AG20443 (cell line): ENCODE results near the gene SLC25A33.

ENCODE experiments used
- DNase-seq: peaks from one replicate; pipeline ENCODE4 v3.0.0; 2012; ENCODE audit warnings: low spot score, mixed read lengths

Gene SLC25A33

GRCh38 chr1:9589144-9589718 is 50.0 kb downstream of the SLC25A33 start:
- DNase-seq, result peak; percentile 51

DNA sequence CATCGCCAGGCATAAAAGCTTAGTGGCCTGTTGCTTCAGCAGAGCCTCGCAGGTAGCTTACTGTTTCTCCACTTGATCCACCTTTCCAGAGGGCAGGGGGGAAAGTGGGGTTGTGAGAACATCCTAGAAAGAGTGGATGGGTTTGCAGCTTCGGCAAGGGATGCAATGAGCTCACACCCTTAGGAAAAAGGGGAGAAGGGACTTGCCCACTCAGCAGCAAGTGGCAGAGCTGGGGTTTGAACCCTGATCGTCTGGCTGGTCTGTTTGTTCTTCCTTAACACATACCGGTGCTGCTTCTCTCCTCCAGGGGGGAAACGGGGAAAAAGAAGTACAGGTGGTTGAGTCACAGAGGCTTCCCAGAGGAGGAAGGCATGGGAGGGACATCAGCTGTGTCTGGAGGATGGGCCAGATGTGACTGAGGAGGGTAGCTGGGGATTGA is 50.5 kb downstream of the SLC25A33 start:
- no peak for DNase-seq

DNA sequence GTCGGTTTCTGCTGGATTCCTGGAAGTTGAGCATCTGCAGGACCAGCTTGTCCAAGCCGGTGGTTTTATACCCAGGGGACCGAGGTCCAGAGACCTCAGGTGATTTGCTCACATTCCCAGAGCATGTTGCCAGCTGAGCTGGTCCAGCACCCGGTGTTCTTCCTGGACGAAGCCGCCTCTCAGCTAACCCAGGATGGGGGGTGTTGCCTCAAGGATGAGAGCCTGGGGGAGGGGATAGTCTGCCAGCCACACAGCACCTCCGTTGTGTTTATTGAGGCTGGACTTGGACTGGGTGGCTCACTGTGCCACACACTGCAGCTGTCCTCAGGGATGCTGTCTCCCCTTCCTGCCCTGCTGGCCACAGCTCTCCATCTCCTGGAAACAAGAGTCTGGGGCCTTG is 50.9 kb downstream of the SLC25A33 start:
- DNase-seq, result no peak

GRCh38 chr1:9590945-9591668 is 51.8 kb downstream of the SLC25A33 start:
- no peak for DNase-seq

DNA sequence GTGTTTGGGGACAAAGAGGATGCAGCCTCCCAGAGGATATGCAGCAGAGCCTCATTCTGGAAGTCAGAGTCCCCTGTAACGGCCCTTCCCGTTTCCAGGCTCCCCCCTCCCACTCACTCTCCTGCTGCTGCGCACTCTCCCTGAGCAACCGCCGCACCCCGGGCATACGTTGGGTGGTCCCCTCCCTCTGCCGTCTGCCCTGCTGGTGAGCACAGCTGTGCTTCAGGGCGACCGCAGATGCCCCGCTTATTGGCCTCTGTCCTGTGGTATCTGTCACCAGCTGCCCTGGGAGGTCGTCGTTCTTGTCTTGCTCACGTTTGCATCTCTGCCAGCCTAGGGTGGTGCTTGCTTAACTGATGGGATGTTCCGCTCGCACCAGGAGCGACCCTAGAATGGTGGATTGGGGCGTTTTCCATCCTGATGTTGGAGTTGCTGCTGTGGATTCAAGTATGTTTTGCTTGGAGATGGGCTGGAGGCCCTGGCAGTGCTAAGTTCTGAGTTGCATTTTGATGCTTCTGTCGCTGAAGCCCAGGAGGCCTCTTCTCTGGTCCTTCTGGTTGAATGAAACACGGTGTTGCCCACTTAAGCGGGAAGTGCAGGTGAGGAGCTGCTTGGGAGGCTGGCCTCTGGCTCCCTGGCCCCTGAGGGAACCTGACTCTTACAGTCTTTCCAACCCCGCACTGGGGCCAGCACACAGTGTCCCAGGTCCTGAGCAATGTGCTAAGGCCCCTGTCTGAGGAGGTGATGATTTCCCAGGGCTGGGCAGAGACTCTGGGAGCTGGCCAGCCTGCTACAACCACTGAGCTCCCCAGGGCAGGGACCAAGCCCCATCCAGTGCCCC is 52.6 kb downstream of the SLC25A33 start:
- DNase-seq, result no peak

- no peak for DNase-seq
These were observed 53.3 kb downstream of the SLC25A33 start for GRCh38 chr1:9592510-9593075.

GRCh38 chr1:9593147-9593491 is 53.9 kb downstream of the SLC25A33 start:
- DNase-seq, result no peak

DNA sequence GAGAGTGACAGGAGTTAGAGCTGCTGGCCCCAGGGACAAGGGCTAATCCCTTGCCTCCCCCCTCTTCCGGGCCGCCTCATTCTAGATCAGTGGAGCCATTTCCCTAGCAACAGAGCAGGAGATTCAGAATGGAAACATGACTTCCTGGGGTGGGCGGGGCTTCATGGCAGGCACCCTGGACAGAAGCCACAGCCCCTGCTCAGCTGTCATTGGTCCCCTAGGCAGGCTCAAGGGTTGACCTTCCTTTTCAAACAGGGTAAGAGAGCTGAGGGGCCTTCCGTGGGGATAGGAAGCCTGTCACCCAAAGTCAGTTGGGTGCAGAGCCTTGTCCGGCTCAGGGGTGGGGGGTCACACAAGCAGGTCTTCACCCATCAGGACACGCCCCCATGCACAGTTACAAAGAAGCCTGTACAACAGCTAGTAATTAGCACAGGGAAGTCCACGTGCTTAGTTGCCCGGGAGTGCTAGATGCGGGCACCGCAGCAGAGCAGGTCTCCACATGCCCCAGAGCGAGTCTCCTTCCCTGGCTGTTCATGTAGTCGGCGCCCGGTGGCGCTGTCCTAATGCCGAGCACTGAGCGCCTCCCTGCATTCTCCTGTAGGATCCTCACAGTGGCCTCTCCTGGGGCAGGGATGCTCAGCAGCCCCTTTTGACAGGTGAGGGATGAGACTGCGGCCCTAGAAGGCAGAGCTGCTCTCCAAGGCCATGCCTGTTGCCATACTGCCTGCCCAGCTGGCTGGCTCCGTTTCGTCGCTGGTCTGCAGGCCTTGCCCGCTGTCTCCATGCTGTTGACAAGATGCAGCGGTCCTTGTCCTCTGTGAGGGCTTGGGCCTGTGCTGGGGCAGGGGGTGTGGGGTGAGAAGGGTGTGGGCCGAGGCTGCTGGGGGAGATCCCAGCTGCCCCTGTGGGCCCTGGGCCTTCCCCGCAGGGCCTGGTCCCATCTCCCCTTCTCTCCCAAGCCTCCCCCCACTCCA is 54.5 kb downstream of the SLC25A33 start:
- DNase-seq, result peak; percentile 72

DNA sequence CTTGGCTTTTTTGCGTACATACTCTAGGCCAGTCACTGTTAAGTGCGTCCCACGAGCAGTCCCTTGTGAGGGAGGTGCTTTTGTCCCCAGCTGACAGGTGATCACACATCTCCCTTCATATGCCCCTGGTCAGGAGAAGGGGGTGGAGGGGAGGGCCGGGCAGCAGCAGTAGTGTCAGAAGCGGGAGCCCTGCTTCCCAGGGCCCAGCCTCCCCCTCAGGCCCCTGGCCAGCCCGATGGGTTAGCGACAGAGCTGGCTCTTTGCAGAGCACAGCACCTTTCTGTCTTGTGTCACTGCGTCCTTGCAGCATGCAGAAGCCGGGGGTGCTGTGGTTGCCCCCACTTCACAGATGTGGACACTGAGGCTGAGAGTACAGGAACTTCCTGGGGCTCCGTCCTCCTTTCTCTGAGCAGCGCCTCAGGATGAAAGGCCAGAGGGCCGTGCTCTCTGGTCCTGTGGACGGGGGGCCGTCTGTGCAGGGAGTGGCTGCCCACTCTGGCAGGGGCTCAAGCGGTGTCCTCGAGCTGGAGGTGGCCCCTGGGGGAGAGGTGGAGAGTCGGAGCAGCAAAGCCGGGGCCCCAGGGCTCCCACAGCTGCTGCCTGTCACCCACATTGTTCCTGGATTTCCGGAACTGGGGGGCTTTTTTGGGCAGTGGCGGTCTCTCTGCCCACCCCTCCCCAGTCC is 55.3 kb downstream of the SLC25A33 start:
- no peak for DNase-seq

DNA sequence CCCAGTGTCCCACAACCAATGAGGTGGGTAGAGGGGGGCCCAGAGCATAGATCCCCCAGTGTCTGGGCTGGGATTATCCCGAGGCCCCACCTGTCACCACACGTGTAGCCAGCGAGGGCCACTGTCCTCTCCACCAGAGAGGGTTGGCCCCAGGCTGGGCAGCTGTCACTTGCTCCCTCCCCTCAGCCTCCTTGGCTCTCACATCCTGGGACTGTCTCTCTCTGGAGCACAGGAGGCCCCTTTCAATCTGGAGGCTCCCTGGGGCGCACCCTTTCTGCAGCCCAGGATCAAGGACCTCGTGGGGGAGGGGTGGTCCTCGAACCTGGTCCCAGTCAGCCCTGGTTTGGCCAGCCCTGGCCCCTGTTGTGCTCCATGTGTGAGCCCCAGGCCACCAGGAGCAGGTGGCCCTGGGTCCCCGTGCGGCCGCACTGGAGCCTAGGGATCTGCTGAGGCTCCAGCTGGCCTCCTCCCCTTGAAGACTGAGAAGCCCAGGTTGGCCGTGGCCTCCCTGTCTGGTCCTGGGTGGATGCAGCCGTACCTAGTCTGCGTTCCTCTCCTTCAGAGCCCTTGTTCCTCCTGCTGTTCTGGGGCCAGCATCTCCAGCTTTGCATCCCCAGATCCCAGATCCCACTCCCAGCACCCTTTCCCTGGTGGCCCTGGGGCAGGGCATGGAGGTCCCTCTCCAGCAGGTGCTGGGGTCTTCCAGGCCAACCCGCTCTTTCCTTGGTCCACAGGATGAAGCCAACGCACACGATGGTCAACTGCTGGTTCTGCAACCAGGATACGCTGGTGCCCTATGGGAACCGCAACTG is 56.1 kb downstream of the SLC25A33 start:
- DNase-seq, result no peak

DNA sequence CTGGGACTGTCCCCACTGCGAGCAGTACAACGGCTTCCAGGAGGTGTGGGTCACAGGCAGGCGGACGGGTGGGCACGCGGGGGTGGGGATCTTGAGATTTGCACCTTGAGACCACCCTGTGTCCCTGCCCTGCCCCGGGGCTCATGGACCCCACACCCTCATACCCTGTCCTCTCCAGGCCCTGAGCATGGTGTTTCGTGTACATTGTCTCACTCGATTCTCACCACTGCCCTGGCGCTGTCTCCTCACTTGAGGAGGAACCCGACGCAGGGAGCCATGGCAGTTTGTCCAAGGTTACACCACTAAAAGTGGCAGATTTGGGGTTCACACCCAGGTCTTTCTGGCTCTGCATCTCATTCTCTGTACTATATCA is 56.7 kb downstream of the SLC25A33 start:
- DNase-seq, result no peak

DNA sequence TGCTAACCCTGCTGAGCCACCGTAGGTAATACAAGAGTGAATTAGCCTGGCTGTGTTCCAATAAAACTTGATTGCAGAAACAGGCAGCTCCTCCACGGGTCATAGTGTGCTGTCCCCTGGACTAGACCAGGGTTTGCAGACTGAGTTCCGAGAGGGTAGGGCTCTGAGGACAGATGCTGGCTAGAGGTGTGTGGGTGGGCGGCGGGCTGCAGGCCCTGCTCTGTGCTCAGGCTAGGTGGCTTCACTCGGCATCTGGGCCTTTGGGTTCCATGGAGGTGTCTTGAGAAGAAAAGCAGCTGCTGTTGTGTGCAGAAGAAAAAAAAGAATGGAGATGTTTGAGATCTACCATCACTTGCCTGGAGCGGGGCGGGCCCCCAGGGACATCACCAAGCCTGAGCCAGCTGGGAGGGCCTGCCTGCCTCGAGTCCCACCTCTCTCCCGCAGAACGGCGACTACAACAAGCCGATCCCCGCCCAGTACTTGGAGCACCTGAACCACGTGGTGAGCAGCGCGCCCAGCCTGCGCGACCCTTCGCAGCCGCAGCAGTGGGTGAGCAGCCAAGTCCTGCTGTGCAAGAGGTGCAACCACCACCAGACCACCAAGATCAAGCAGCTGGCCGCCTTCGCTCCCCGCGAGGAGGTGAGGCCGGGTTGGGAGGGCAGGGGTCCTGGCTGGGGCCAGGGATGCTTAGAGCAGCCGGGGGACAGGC is 57.3 kb downstream of the SLC25A33 start:
- DNase-seq, result no peak

DNA sequence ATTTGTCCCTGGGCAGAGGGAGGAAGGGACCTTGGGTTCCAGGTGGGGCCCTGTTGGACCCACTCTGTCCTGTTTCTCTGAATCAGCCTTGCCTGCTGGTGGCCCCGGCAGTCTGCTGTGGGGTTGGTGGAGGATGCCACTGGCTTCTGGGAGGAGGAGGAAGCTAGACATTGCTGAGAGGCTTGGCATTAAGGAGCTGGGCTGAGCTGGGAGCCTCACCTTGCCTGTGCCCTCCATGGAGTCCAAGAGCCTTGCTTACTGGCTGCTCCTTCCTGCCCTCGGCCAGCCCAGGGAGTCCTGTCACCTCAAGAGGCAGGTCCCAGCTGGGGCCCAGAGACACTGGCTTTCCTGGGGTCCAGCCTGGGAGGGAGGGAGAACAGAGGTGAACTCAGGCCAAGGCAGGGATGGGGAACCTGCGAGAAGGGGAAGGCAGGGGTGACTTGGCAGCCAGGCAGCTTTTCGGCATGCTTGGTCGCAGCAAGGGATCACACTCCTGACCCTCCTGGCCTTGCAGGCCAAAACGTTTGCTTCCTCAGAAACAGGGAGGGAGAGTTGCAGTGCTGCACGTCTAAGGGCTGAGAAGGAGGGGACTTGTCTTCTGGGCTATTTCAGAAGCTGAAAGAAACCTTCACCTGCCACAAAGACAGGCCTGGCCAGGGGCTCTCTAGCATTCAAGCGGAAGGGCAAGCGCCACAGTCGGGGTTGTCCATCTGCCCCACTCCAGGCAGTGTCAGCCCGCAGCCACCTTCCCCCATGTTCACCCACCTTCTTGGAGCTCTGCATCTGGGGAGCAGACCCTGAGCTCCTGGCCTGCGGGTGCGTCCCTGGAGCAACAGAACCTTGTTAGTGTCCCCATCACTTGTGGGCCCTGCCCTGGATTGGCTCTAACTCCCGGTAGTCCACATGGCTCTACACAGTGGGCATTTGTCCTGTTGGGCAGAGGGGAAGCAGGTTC is 58.4 kb downstream of the SLC25A33 start:
- DNase-seq, result no peak

- no peak for DNase-seq
These were observed 59.0 kb downstream of the SLC25A33 start for GRCh38 chr1:9598316-9598700.

GRCh38 chr1:9599741-9600140 is 60.5 kb downstream of the SLC25A33 start:
- no peak for DNase-seq

DNA sequence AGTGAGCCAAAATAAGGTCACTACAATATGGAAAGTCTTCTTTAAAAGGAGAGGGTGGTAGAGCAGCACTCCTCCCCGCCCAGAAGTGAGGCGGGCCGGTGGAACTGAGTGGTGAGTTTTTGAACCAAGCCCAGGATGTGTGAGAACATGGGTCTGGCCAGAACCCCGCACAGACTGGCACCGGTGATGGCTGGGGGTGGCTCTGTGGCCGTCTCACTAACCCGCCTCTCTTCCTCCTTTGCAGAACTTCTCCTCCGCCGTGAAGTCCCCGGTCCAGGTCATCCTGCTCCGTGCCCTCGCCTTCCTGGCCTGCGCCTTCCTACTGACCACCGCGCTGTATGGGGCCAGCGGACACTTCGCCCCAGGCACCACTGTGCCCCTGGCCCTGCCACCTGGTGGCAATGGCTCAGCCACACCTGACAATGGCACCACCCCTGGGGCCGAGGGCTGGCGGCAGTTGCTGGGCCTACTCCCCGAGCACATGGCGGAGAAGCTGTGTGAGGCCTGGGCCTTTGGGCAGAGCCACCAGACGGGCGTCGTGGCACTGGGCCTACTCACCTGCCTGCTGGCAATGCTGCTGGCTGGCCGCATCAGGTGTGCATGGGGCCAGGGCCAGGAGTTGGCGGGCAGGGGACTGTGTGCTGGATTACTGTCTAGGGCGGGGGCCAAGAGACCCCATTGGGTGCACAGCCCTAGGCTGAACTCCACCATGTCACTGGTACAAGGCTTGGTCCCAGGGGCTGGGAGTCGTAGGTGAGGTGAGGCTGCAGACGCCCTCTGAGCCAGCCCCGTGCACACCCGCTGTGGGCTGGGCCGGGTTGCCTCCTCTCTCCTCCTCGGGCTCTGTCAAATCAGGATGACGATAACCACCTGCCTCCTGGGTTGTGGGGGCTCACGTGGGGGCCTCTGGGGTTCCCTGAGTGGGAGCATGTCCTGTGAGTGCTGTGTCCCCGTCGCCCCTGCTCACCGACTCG is 61.9 kb downstream of the SLC25A33 start:
- DNase-seq, result no peak
